MCF 10A (cell line): Measurements from ENCODE around the gene FBXO22. TPM values are rescaled to one million over a fixed set of nuclear protein-coding genes. Genes with fewer than 3 reads are reported as not detected.

Experiments
- BruUV-seq: library from RNA; stranded (reverse); fragments of 400-500 nt; replicated peaks from 2 replicates; lab custom pipeline; 2021; lab: Mats Ljungman, UMichigan
- CTCF ChIA-PET: fragments of 300-600 bp; sonication (Branson Sonifier 250); formaldehyde crosslinking; extraction: SDS; loops from one replicate; lab custom pipeline; 2021; ENCODE audit warnings: antibody characterized with exemption, inconsistent platforms; lab: Yijun Ruan, JAX
- POLR2A ChIA-PET: fragments of 300-600, 350-650 bp; sonication (Branson Sonifier 250); formaldehyde crosslinking; extraction: SDS; loops from one replicate; lab custom pipeline; 2020; ENCODE audit warnings: antibody characterized with exemption, inconsistent platforms; lab: Yijun Ruan, JAX
- DNase-seq: peaks from one replicate; pipeline ENCODE4 v3.0.0-alpha.2; 2018; ENCODE audit not compliant: unreplicated experiment
- H3K27ac Mint-ChIP-seq: one replicate; pipeline ENCODE4 v1.8.0; 2022; ENCODE audit warnings: mild to moderate bottlenecking, low read depth, mixed read lengths; ENCODE audit not compliant: unreplicated experiment
- H3K27me3 Mint-ChIP-seq: one replicate; pipeline ENCODE4 v1.8.0; 2022; ENCODE audit warnings: mixed read lengths; ENCODE audit not compliant: insufficient read depth, unreplicated experiment
- H3K36me3 Mint-ChIP-seq: one replicate; pipeline ENCODE4 v1.8.0; 2022; ENCODE audit warnings: mild to moderate bottlenecking, moderate library complexity, mixed read lengths; ENCODE audit not compliant: insufficient read depth, unreplicated experiment
- H3K4me1 Mint-ChIP-seq: one replicate; pipeline ENCODE4 v1.8.0; 2022; ENCODE audit warnings: mixed read lengths; ENCODE audit not compliant: insufficient read depth, unreplicated experiment
- H3K4me3 Mint-ChIP-seq: one replicate; pipeline ENCODE4 v1.8.0; 2022; ENCODE audit warnings: mild to moderate bottlenecking, moderate library complexity, mixed read lengths; ENCODE audit not compliant: unreplicated experiment
- H3K9me3 Mint-ChIP-seq: one replicate; pipeline ENCODE4 v1.8.0; 2022; ENCODE audit warnings: mixed read lengths; ENCODE audit not compliant: unreplicated experiment
- CTCF ChIP-seq: fragments of 200-600 bp; IDR thresholded peaks from one replicate; pipeline ENCODE4 v1.8.0; 2022; ENCODE audit warnings: antibody characterized with exemption, mild to moderate bottlenecking; ENCODE audit not compliant: unreplicated experiment
- intact Hi-C: fragments of 100-400 bp; cut with micrococcal nuclease; formaldehyde crosslinking; loops from 2 replicates; pipeline ENCODE4 v1.14.1; 2022
- total RNA-seq: library from RNA; stranded (reverse); gene quantifications from 2 replicates; pipeline ENCODE4 v1.2.3, GENCODE V29; 2022

FBXO22 gene
- total RNA-seq, 1 experiment from 2014 or later: 70.7 TPM

DNA sequence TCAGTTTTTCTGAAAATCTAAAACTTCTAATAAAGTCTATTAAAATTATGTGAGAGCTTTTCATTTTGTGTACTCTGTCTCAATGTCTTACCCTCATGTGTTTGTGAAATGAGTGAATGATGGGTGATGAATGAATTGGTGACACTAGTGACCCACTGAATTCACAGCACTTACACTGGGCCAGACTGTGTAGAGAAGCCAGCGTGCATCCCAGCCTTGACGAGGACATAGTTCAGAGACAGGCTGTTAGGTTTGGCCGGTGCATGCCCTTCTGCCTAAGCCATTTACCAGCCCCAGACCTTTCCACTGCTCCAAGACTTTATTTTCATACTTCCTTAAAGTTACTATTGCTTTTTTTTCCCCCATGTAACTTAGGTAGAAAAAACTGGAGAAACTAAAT lies 38.8 kb downstream of the FBXO22 start:
- Mint-ChIP-seq H3K27me3 (no peaks in the 10 kb centered on the region), H3K27ac (no peak overlapping the region), H3K4me3 (no peak overlapping the region), H3K36me3 (peaks cover 29% of the 10 kb centered on the region), H3K4me1 (peaks cover 9% of the 10 kb centered on the region), H3K9me3 (no peaks in the 10 kb centered on the region)
- CTCF ChIA-PET: no interaction called here
- POLR2A ChIA-PET: no interaction called here
- TF ChIP-seq CTCF: no peak
- BruUV-seq: no TSS peak
- DNase-seq: no peak
- intact Hi-C loops: no loop called here

DNA sequence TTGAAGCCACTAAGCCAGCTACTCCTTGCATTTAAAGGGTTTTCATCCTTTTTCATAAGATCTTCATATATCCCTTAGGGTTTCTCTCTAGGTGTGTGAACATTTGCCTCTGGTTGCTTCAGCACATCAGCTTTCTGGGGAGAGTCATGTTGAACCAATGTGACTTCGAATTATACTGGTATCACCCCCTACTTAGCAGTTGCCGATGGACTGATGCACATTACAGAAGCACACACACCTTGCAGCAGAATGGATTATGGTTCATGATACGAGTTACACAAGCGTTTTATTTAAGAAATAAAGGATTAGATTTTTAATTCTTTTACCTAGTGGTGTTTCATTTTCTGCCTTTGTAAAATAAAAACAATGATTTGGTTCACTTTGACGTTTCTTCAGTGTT lies 39.6 kb downstream of the FBXO22 start:
- no peak for TF ChIP-seq CTCF
- Mint-ChIP-seq H3K4me3 (no peak overlapping the region), H3K9me3 (no peaks in the 10 kb centered on the region), H3K4me1 (peaks cover 14% of the 10 kb centered on the region), H3K27ac (no peak overlapping the region), H3K36me3 (peaks cover 21% of the 10 kb centered on the region), H3K27me3 (no peaks in the 10 kb centered on the region)
- ChIA-PET POLR2A (interaction anchor here (0.5 kb wide), 1 partner anchor 208 kb away, joined by 4 read pairs; no protein-coding TSS in a partner anchor), CTCF (no interaction called here)
- DNase-seq: no peak
- intact Hi-C loops: no loop called here
- BruUV-seq: no TSS peak

- Mint-ChIP-seq H3K27ac (no peak overlapping the region), H3K9me3 (no peaks in the 10 kb centered on the region), H3K36me3 (peaks cover 16% of the 10 kb centered on the region), H3K4me1 (peaks cover 14% of the 10 kb centered on the region), H3K4me3 (no peak overlapping the region), H3K27me3 (no peaks in the 10 kb centered on the region)
- TF ChIP-seq CTCF: no peak
- ChIA-PET POLR2A (interaction anchor here (0.5 kb wide), 1 partner anchor 207 kb away, joined by 4 read pairs; no protein-coding TSS in a partner anchor), CTCF (no interaction called here)
- intact Hi-C loops: no loop called here
- BruUV-seq: no TSS peak
- no peak for DNase-seq
Measured at GRCh38 chr15:75943713-75944215, 40.1 kb downstream of the FBXO22 start.

GRCh38 chr15:75945953-75946352 lies 42.3 kb downstream of the FBXO22 start:
- Mint-ChIP-seq H3K36me3 (no peaks in the 10 kb centered on the region), H3K27ac (no peak overlapping the region), H3K27me3 (no peaks in the 10 kb centered on the region), H3K4me3 (no peak overlapping the region), H3K4me1 (peaks cover 14% of the 10 kb centered on the region), H3K9me3 (no peaks in the 10 kb centered on the region)
- intact Hi-C loops: no loop called here
- ChIA-PET POLR2A (interaction anchor here (1.2 to 2.0 kb wide), 6 partner anchors 8 to 136 kb away, joined by 3 to 17 read pairs (median 4); no protein-coding TSS in a partner anchor), CTCF (interaction anchor here (0.6 to 2.5 kb wide), 5 partner anchors 17 to 425 kb away, joined by 3 to 11 read pairs (median 5); no protein-coding TSS in a partner anchor)
- DNase-seq: no peak
- no TSS peak for BruUV-seq
- TF ChIP-seq CTCF: no peak
